HepG2 (cell line): ENCODE measurements around the gene LEAP2. TPM values are rescaled to one million over a fixed set of nuclear protein-coding genes. Genes with fewer than 3 reads are reported as not detected.

Experiments used
- ATAC-seq: fragments of 200-7000 bp; cut with Tn5 transposase; 3 replicates; pipeline ENCODE4 v1.9.1; 2020; ENCODE audit warnings: mild to moderate bottlenecking, moderate library complexity
- BruUV-seq: library from RNA; stranded (reverse); fragments of 400-500 nt; replicated peaks from 2 replicates; lab custom pipeline; 2021; lab: Mats Ljungman, UMichigan
- CTCF ChIA-PET: fragments of 300-600 bp; formaldehyde crosslinking; extraction: SDS; loops from one replicate; lab custom pipeline; 2021; ENCODE audit warnings: low total read pairs, inconsistent platforms, low intra/inter-chr PET ratio; lab: Yijun Ruan, JAX
- POLR2A ChIA-PET: fragments of 350-600 bp; sonication (Branson Sonifier 250); formaldehyde crosslinking; loops from one replicate; lab custom pipeline; 2020; ENCODE audit warnings: antibody characterized with exemption, inconsistent platforms; lab: Yijun Ruan, JAX
- DNase-seq: peaks from one replicate; pipeline ENCODE4 v3.0.0-alpha.2; 2015; ENCODE audit warnings: low spot score
- FAIRE-seq: peaks from 3 replicates; lab custom pipeline; 2011; peaks lifted over from hg19 to GRCh38; lab: Jason Lieb, UNC
- H2AFZ ChIP-seq: one replicate; pipeline ENCODE4 v1.6.1; 2011; ENCODE audit warnings: low read length, inconsistent platforms
- H3K27ac ChIP-seq: fragments of 300-600 bp; 3 replicates; pipeline ENCODE4 v1.8.0; 2011; ENCODE audit warnings: mixed run types, mild to moderate bottlenecking, mixed read lengths, low read length, inconsistent platforms; ENCODE audit not compliant: insufficient read depth; ENCODE audit errors: extremely low read length
- H3K27me3 ChIP-seq, 2 experiments: fragments of 200-600 bp in 1 of 2; 2 replicates in 1 of 2; 3 replicates in 1 of 2; pipeline versions ENCODE4 v1.6.0 to v1.8.0; 2011; ENCODE audit warnings: low read length in 2 of 2, mild to moderate bottlenecking in 2 of 2, moderate library complexity in 2 of 2, inconsistent platforms in 1 of 2; ENCODE audit not compliant: insufficient read depth in 2 of 2, control insufficient read depth in 1 of 2
- H3K36me3 ChIP-seq, 2 experiments: fragments of 200-600 bp in 1 of 2; replicated peaks in 1 of 2; 2 replicates in 1 of 2; 3 replicates in 1 of 2; pipeline versions ENCODE4 v1.5.1 to v1.8.0; 2011; ENCODE audit warnings: low read length in 2 of 2, inconsistent platforms in 1 of 2; ENCODE audit not compliant: insufficient read depth in 2 of 2, control insufficient read depth in 1 of 2
- H3K4me1 ChIP-seq: 2 replicates; pipeline ENCODE4 v1.5.1; 2012; ENCODE audit warnings: low read length, inconsistent platforms; ENCODE audit not compliant: insufficient read depth
- H3K4me2 ChIP-seq: 2 replicates; pipeline ENCODE4 v1.6.0; 2011; ENCODE audit warnings: low read depth, low read length, inconsistent platforms
- H3K4me3 ChIP-seq, 3 experiments: fragments of 200-600 bp in 1 of 3; sonication (generic), shearing (Covaris generic) in 1 of 3; replicated peaks in 1 of 3; 2 replicates each; pipeline ENCODE4 v1.5.1; 2011 to 2016; ENCODE audit warnings: low read length in 3 of 3, inconsistent platforms in 2 of 3, low read depth in 2 of 3, mild to moderate bottlenecking in 2 of 3, control low read depth in 1 of 3, mixed read lengths in 1 of 3; ENCODE audit not compliant: insufficient read depth in 1 of 3
- H3K79me2 ChIP-seq: one replicate; pipeline ENCODE4 v1.6.1; 2011; ENCODE audit warnings: low read length, inconsistent platforms; ENCODE audit not compliant: insufficient read depth
- H3K9ac ChIP-seq: 2 replicates; pipeline ENCODE4 v1.6.0; 2011; ENCODE audit warnings: mild to moderate bottlenecking, low read depth, low read length, inconsistent platforms; ENCODE audit not compliant: insufficient read depth
- H3K9me3 ChIP-seq: 2 replicates; pipeline ENCODE4 v1.5.1; 2012; ENCODE audit warnings: mild to moderate bottlenecking, low read length
- H4K20me1 ChIP-seq: 2 replicates; pipeline ENCODE4 v1.6.0; 2011; ENCODE audit warnings: inconsistent platforms, mild to moderate bottlenecking, low read length, moderate library complexity; ENCODE audit not compliant: insufficient read depth
- BRCA1 ChIP-seq: sonication (generic); formaldehyde crosslinking; IDR thresholded peaks from 2 replicates; pipeline ENCODE4 v1.4.0; 2020; ENCODE audit warnings: missing genetic modification reagents
- KDM5B ChIP-seq: sonication (generic); formaldehyde crosslinking; IDR thresholded peaks from 2 replicates; pipeline ENCODE4 v1.4.0; 2020; ENCODE audit warnings: missing genetic modification reagents, mild to moderate bottlenecking, borderline replicate concordance
- KLF15 ChIP-seq: sonication (generic); formaldehyde crosslinking; IDR thresholded peaks from 2 replicates; pipeline ENCODE4 v1.8.1; 2023; ENCODE audit warnings: borderline replicate concordance, mild to moderate bottlenecking, inconsistent platforms, missing genetic modification reagents, mixed read lengths
- NFIB ChIP-seq: sonication (generic); formaldehyde crosslinking; IDR thresholded peaks from 2 replicates; pipeline ENCODE4 v1.9.0; 2021; ENCODE audit warnings: missing genetic modification reagents, mild to moderate bottlenecking, borderline replicate concordance
- POLR2A ChIP-seq, 2 experiments: IDR thresholded peaks; 2 replicates each; pipeline ENCODE4 v1.6.1; 2011; ENCODE audit warnings: low read depth in 2 of 2, low read length in 2 of 2, mild to moderate bottlenecking in 1 of 2, moderate library complexity in 1 of 2; ENCODE audit not compliant: insufficient read depth in 1 of 2
- TIGD3 ChIP-seq: sonication (generic); formaldehyde crosslinking; IDR thresholded peaks from 2 replicates; pipeline ENCODE4 v1.5.1; 2020; ENCODE audit warnings: mild to moderate bottlenecking, missing genetic modification reagents, borderline replicate concordance
- ZNF781 ChIP-seq: sonication (generic); formaldehyde crosslinking; IDR thresholded peaks from 2 replicates; pipeline ENCODE4 v1.5.1; 2020; ENCODE audit warnings: borderline replicate concordance, mild to moderate bottlenecking, missing genetic modification reagents; ENCODE audit errors: not compliant biosample characterization
- WGBS: methylation state at CpG from one replicate; pipeline ENCODE4 v1.1.6; 2017; ENCODE audit warnings: low lambda C conversion rate; 5-methylcytosine and 5-hydroxymethylcytosine counted together
- in situ Hi-C: cut with HindIII; loops from 2 replicates; pipeline ENCODE4 v1.10.0; 2017; ENCODE audit warnings: low pct_unique_long_range_greater_than_20kb; ENCODE audit not compliant: extremely low pct_ligation_motif_present
- intact Hi-C: fragments of 100-400 bp; cut with micrococcal nuclease; formaldehyde crosslinking; loops from one replicate; pipeline ENCODE4 v1.10.0; 2022; ENCODE audit not compliant: unreplicated experiment
- polyA plus RNA-seq, 8 experiments: library from polyadenylated mRNA; depleted of rRNA in 3 of 8; stranded (reverse) in 7 of 8; unstranded in 1 of 8; fragments of >200 nt; fragmentation: Illumina TruSeq in 4 of 8; extraction: Trizol in 4 of 8; gene quantifications; 2 replicates each; pipeline versions ENCODE4 v1.2.1 to v1.2.3, GENCODE V29; 2011 to 2016; ENCODE audit warnings: low read depth in 4 of 8, missing spikeins in 1 of 8, mixed read lengths in 1 of 8; ENCODE audit not compliant: insufficient read depth in 1 of 8
- total RNA-seq, 5 experiments: library from RNA; depleted of rRNA; stranded (reverse); fragments of >200 nt; fragmentation: Illumina TruSeq; extraction: Trizol; gene quantifications; 2 replicates each; pipeline ENCODE4 v1.2.3, GENCODE V29; 2016; ENCODE audit warnings: low read depth in 1 of 5

LEAP2 gene
- total and polyA plus RNA-seq, 2 of the 13 experiments (the other 11 are each of a cell fraction or from before 2014, with no cell fraction given): 23.9 to 51.9 TPM

GRCh38 chr5:132825033-132825833 lies 48.2 kb upstream of the LEAP2 start:
- WGBS: 98% methylated on average over 41 of the region's 71 CpGs
- in situ Hi-C loops (no loop called here), intact Hi-C loops (no loop called here)
- no TSS peak for BruUV-seq
- Histone ChIP-seq H3K4me1 (peaks cover 52% of the 10 kb centered on the region), H3K4me3 (no peak overlapping the region), H3K4me2 (no peak overlapping the region), H3K9me3 (no peaks in the 10 kb centered on the region), H3K36me3 (peaks cover 7 to 30% of the 10 kb centered on the region in 2 experiments; a peak in 4 of 5 replicates), H3K79me2 (peaks cover 36% of the 10 kb centered on the region), H4K20me1 (no peaks in the 10 kb centered on the region), H2AFZ (no peak overlapping the region), H3K27ac (no peak overlapping the region), H3K9ac (no peak overlapping the region), H3K27me3 (no peaks in the 10 kb centered on the region)
- no peak for FAIRE-seq
- CTCF ChIA-PET: no interaction called here
- POLR2A ChIA-PET: no interaction called here
- TF ChIP-seq ZNF781 (no peak), KLF15 (CRISPR knock-in tag) (no peak), TIGD3 (CRISPR knock-in tag) (no peak), POLR2A (IDR thresholded peaks at IDR 0.05; ENCODE audit: insufficient read depth in 1 of 2, low read depth in 2 of 2, low read length in 2 of 2) (no peak), KDM5B (no peak), NFIB (CRISPR knock-in tag) (no peak), BRCA1 (CRISPR knock-in tag) (no peak)
- ATAC-seq: no peak
- no peak for DNase-seq
